HepG2 (cell line): ENCODE data around the gene C5orf15. TPM values are rescaled to one million over a fixed set of nuclear protein-coding genes. Genes with fewer than 3 reads are reported as not detected.

Experiments
- GATA4 ChIP-seq: sonication (generic); IDR thresholded peaks from 2 replicates; pipeline ENCODE4 v1.6.1; 2016; ENCODE audit warnings: antibody characterized with exemption, low read depth, borderline replicate concordance
- NKX3-1 ChIP-seq: sonication (generic); formaldehyde crosslinking; IDR thresholded peaks from 2 replicates; pipeline ENCODE4 v1.5.0; 2020; ENCODE audit warnings: missing genetic modification reagents
- NR2C2 ChIP-seq: sonication (generic); formaldehyde crosslinking; IDR thresholded peaks from 2 replicates; pipeline ENCODE4 v1.4.0; 2020; ENCODE audit warnings: missing genetic modification reagents, mild to moderate bottlenecking, moderate library complexity, borderline replicate concordance
- ZFAT ChIP-seq: sonication (generic); formaldehyde crosslinking; conservative IDR thresholded peaks from 2 replicates; pipeline ENCODE4 v1.8.1; 2023; ENCODE audit warnings: missing genetic modification reagents, inconsistent platforms
- ZNF276 ChIP-seq: sonication (generic); formaldehyde crosslinking; IDR thresholded peaks from 2 replicates; pipeline ENCODE4 v1.4.0; 2020; ENCODE audit warnings: mild to moderate bottlenecking, low read depth, missing genetic modification reagents
- ZNF362 ChIP-seq: sonication (generic); formaldehyde crosslinking; IDR thresholded peaks from 2 replicates; pipeline ENCODE4 v1.4.0; 2020; ENCODE audit warnings: missing genetic modification reagents, mild to moderate bottlenecking, borderline replicate concordance
- polyA plus RNA-seq, 8 experiments: library from polyadenylated mRNA; depleted of rRNA in 3 of 8; stranded (reverse) in 7 of 8; unstranded in 1 of 8; fragments of >200 nt; fragmentation: Illumina TruSeq in 4 of 8; extraction: Trizol in 4 of 8; gene quantifications; 2 replicates each; pipeline versions ENCODE4 v1.2.1 to v1.2.3, GENCODE V29; 2011 to 2016; ENCODE audit warnings: low read depth in 4 of 8, missing spikeins in 1 of 8, mixed read lengths in 1 of 8; ENCODE audit not compliant: insufficient read depth in 1 of 8
- total RNA-seq, 5 experiments: library from RNA; depleted of rRNA; stranded (reverse); fragments of >200 nt; fragmentation: Illumina TruSeq; extraction: Trizol; gene quantifications; 2 replicates each; pipeline ENCODE4 v1.2.3, GENCODE V29; 2016; ENCODE audit warnings: low read depth in 1 of 5
- TF ChIP-seq, protein P1 (sequence below): sonication (generic); formaldehyde crosslinking; IDR thresholded peaks from 2 replicates; pipeline ENCODE4 v1.4.0; 2020; ENCODE audit warnings: missing genetic modification reagents, borderline replicate concordance

Gene C5orf15
- total and polyA plus RNA-seq, 2 of the 13 experiments (the other 11 are each of a cell fraction or from before 2014, with no cell fraction given): 58.5 to 82.7 TPM

DNA sequence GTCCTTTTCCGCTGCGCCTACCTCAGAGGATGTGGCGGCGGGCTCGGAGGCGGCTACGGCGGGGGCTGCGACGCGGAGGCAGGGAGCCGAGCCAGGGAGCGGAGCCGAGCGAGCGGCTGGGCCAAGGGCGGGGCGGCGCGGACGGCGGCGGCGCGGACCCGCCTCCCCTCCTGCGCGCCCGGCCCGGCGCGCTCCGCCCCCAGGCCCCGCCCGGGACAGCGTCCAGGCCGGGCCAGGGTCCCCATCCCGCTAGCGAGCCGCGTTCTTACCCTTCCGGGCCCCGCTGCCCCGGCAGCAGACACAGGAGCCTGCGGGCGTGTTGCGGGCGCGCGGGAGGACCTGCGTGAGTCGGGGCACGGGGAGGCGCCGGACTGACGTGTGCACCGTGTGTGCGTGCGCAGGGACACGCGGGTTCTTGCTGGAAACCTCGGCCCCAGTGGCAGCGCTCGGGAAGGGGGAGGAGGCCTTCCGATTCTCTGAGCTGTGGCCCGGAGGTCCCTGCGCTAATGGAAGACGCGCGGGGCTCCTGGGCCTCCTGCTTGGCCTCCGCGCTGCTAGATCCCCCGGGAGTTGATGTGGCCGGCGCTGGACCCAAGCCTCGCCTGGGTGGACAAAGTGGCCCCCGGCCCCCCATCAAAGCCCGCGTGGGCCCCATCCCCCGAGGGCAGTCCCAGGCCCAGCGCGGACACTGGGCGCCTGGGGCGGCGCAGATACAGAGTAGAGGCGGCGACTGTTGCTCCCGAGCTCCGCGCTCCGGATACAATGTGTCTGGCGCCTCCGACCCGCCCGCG lies 36.4 kb upstream of the C5orf15 start, which contains the start of gene VDAC1 (continued):
- TF ChIP-seq, protein P1, sequence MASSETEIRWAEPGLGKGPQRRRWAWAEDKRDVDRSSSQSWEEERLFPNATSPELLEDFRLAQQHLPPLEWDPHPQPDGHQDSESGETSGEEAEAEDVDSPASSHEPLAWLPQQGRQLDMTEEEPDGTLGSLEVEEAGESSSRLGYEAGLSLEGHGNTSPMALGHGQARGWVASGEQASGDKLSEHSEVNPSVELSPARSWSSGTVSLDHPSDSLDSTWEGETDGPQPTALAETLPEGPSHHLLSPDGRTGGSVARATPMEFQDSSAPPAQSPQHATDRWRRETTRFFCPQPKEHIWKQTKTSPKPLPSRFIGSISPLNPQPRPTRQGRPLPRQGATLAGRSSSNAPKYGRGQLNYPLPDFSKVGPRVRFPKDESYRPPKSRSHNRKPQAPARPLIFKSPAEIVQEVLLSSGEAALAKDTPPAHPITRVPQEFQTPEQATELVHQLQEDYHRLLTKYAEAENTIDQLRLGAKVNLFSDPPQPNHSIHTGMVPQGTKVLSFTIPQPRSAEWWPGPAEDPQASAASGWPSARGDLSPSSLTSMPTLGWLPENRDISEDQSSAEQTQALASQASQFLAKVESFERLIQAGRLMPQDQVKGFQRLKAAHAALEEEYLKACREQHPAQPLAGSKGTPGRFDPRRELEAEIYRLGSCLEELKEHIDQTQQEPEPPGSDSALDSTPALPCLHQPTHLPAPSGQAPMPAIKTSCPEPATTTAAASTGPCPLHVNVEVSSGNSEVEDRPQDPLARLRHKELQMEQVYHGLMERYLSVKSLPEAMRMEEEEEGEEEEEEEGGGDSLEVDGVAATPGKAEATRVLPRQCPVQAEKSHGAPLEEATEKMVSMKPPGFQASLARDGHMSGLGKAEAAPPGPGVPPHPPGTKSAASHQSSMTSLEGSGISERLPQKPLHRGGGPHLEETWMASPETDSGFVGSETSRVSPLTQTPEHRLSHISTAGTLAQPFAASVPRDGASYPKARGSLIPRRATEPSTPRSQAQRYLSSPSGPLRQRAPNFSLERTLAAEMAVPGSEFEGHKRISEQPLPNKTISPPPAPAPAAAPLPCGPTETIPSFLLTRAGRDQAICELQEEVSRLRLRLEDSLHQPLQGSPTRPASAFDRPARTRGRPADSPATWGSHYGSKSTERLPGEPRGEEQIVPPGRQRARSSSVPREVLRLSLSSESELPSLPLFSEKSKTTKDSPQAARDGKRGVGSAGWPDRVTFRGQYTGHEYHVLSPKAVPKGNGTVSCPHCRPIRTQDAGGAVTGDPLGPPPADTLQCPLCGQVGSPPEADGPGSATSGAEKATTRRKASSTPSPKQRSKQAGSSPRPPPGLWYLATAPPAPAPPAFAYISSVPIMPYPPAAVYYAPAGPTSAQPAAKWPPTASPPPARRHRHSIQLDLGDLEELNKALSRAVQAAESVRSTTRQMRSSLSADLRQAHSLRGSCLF (CRISPR knock-in tag): no peak
- TF ChIP-seq ZNF362 (CRISPR knock-in tag) (0 out of 2 replicates have a peak, but pooled peaks have one; percentile 7), NKX3-1 (peak; percentile 60; the same call in 1 of the 2 replicates), ZFAT (no peak), NR2C2 (CRISPR knock-in tag) (peak; percentile 26), GATA4 (peak; percentile 47; the same call in 1 of the 2 replicates), ZNF276 (0 out of 2 replicates have a peak, but pooled peaks have one; percentile 3)
- TF ChIP-seq, all 625 proteins: peak for 256
